OCI-LY1 (cell line): Measurements from ENCODE around the gene GRB14.

Source experiments
- CTCF ChIP-seq: fragments of 200-600 bp; sonication (generic), shearing (Covaris generic); IDR thresholded peaks from 2 replicates; pipeline ENCODE4 v1.5.1; 2017; ENCODE audit warnings: mild to moderate bottlenecking, antibody characterized with exemption, low read length, moderate library complexity, mixed read lengths
- EZH2 ChIP-seq: fragments of 200-600 bp; sonication (generic), shearing (Covaris generic); IDR thresholded peaks from 2 replicates; pipeline ENCODE4 v1.8.0; 2017; ENCODE audit warnings: borderline replicate concordance, mixed run types, mild to moderate bottlenecking, antibody characterized with exemption, low read length, moderate library complexity, mixed read lengths

- TF ChIP-seq CTCF (no peak), EZH2 (no peak)
Measured at GRCh38 chr2:164562666-164563065, 58.6 kb downstream of the GRB14 start.
